Activated CD8-positive, alpha-beta memory T cell treated with anti-CD3 and anti-CD28 coated beads for 1 hour (primary cell): ENCODE data around the gene SYNE3.

ENCODE experiments used
- DNase-seq, 2 donors: peaks; one replicate each; pipeline ENCODE4 v3.0.0-alpha.2; 2020; ENCODE audit warnings: low read depth in 1 of 2; ENCODE audit errors: extremely low read depth in 1 of 2

SYNE3 gene

DNA sequence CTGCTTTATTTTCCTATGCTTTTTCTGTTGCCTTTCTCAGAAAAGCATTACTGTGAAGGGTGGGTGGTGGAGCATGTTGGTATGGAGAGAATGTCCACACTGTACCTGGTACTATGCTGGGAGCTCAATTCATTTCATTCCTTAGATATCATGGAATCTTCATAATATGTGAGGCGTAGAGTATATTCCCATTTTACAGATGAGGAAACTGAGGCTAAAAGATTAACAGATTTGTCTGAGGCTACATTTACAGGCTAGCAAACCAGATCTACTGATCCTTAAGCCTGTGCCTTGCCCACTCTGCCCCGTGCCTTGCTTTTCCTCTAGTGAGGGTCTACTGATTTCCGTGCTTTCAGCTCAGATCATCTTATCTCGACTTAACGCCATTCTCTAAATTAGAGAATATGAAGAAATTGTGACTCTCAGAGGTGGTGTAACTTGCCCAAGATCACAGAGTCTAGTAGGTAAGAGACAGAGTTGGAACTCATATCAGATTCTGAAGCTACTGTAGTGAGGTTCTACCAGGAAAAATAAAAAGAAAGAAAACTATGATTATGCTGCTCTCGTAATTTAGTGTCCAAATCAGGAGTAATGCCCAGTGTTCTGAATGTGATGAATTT lies 23.9 kb upstream of the SYNE3 start:
- no peak for DNase-seq

GRCh38 chr14:95538801-95539509 lies 22.5 kb upstream of the SYNE3 start:
- no peak for DNase-seq

DNA sequence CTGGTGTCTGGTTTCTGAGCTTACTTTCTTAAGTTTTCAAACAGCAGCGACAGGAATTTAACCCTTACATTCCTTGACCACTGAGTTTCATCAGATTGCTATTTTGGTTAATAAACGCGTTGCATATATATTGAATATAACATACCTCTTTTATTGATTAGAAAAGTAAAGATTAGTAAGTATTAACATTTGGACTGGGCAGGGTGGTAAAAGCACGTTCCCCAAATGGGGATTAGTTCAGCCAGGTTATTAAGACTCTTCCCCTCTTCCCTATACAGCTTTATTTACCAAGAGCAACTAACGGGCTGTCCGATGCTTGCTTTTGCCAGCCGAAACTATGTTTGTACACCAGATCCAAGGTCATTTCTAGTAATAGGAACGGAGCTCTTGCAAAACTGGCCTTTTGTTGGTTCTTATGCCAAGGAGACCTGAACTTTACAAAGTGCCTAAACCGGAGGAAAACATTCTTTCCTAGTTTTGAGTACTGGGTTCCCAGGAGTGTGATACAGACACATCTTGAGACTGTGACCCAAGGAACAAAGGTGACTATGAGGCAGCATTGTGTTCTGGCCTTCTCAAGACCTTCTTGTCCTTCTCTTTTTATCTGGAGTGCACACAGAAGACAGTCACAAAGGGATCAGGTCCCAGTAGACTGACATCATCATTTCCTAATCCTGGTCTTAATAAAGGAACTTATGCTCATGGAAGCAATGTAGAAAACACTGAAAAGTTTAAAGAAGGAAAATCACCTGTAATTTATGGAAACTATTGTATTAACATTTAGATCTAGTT lies 21.0 kb upstream of the SYNE3 start:
- no peak for DNase-seq

- no peak for DNase-seq
These were observed 20.2 kb upstream of the SYNE3 start for GRCh38 chr14:95536671-95537070.

DNA sequence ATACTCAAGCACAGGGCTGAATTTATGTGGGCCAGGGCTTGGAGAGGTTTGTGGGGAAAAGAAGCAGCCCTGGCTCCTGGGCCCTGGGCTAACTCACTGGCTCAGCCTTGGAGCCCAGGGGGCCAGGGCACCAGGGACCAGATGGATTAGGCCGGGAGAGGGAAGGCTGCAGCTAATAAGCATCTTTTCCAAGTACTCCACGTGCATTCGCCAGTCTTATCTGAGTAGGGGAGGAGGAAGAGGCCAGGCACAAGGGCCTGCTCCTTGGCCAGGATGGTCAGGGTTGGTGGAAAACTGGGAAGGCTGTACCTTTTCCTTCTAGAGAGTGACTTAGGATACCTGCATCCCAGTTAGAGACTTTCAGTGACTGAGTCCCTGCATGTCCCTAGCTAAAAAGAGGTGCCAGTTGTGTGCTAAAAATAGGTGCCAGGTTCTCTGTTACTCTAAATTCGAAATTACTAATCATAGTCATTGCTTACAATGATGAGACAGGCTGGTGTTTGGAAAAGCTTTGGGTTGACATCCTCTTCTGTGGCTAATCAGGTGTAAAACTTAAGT lies 19.7 kb upstream of the SYNE3 start:
- DNase-seq = no peak

- no peak for DNase-seq
These were observed 19.0 kb upstream of the SYNE3 start for GRCh38 chr14:95535226-95536021.

- DNase-seq = peak; percentile 91 to 96
These were observed 18.1 kb upstream of the SYNE3 start, which contains the start of gene GLRX5 for GRCh38 chr14:95534299-95535225. TSS of gene GLRX5 (plus strand) at chr14:95535050. CDS start at chr14:95535090, 40 bp downstream.

- no peak for DNase-seq
These were observed 17.4 kb upstream of the SYNE3 start for GRCh38 chr14:95533822-95534221.

GRCh38 chr14:95533391-95533821 lies 17.0 kb upstream of the SYNE3 start:
- no peak for DNase-seq

DNA sequence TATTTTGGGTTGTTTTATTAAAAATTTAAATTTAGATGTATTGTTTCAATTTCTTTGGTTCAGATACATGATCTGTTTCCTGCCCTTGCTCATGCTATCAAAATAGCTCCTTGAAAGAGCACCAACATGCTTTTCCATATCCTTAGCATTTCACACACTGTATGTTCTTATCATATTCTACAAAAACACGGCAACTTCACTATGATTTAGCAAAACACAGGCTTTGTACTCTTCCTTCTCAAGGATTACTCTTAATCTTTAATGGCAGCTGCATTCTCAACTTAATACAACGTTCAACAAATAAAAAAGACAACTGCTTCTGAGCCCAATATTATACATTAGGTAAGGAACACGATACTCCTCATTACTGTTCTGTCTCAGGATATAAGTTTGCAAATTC lies 15.5 kb upstream of the SYNE3 start:
- DNase-seq = no peak

GRCh38 chr14:95531473-95531872 lies 15.0 kb upstream of the SYNE3 start:
- no peak for DNase-seq

DNA sequence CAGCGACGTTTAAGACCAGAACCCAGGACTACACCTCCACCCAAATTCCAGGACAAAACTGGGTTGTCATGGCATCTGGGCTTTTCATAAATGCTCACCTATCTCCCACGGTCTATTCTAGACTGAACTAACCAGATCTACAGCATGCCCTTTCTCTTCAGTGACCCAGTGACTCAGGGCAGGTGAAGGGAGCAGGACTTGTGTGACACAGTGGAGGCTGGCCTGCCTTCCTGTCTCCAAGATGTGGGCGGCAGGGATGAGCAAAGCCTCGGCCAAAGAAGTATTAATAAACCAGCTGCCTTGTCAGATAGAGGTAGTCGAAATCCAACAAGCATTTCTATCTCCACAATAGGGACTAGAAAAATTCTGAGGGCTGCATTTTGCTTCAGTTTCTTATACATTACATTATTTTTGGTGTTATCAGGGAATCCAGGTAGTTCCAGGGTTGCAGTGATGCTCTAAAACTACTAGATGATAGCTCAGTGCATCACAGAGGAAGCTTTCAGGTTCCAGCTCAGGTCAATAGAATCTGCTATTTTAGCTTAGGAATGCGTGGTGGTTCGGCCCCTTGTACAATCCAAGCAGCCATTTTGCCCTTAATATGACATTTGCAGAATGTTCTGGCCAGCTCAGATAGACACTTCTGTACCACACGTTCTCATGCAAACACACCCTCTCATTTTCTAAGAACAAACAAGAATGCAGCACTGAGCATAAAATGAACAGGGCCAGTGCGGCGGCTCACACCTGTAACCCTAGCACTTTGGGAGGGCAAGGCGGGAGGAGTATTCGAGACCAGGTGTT lies 14.2 kb upstream of the SYNE3 start:
- no peak for DNase-seq

DNA sequence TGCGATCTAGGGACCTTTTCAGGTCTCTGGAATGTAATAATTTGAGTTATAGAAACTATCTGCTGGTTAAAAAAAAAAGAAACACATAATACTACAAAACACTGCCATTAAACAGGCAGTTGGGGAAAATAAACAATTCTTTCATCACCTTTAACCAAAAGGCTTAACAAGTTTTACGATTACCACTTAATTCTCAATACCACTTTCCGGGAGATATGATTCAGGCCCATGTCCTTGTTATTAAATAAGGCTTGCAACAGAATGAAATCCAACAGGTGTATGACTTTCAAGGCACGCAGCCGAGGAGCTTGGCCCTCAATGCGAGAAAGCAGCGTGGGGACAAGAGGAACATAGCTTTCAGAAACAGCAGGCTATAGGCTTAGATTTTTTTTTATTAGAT lies 12.8 kb upstream of the SYNE3 start:
- no peak for DNase-seq

GRCh38 chr14:95527387-95528002 lies 11.0 kb upstream of the SYNE3 start:
- DNase-seq = no peak

GRCh38 chr14:95526483-95527386 lies 10.3 kb upstream of the SYNE3 start:
- DNase-seq = no peak

- no peak for DNase-seq
These were observed 9.5 kb upstream of the SYNE3 start for GRCh38 chr14:95525999-95526398.
